Measurements from ENCODE around the gene SH3BGR.
"Not testable (repeated sequence)": the region's sequence is repeated elsewhere in the genome, so short reads cannot be mapped to it uniquely, and the experiment has no call there.

SH3BGR gene

GRCh38 chr21:39451332-39452206, at the start of gene SH3BGR:
SH3BGR (plus strand) TSS chr21:39451970; CDS start chr21:39452097, 127 bp downstream.
- DNase-seq, result no peak

GRCh38 chr21:39406065-39406464, 45.7 kb upstream of the SH3BGR start:
- no peak for DNase-seq

GRCh38 chr21:39419204-39419603, 32.6 kb upstream of the SH3BGR start:
- DNase-seq, result not testable (repeated sequence)

GRCh38 chr21:39422527-39423241, 29.1 kb upstream of the SH3BGR start:
- no peak for DNase-seq

GRCh38 chr21:39429445-39429844, 22.3 kb upstream of the SH3BGR start:
- no peak for DNase-seq

GRCh38 chr21:39430016-39430415, 21.8 kb upstream of the SH3BGR start:
- no peak for DNase-seq

- no peak for DNase-seq
Observed at GRCh38 chr21:39430457-39430856, 21.3 kb upstream of the SH3BGR start.

- DNase-seq, result no peak
Observed at GRCh38 chr21:39430954-39431353, 20.8 kb upstream of the SH3BGR start.

- no peak for DNase-seq
Observed at GRCh38 chr21:39434950-39435349, 16.8 kb upstream of the SH3BGR start.

GRCh38 chr21:39439232-39439631, 12.5 kb upstream of the SH3BGR start:
- DNase-seq, result no peak

GRCh38 chr21:39441502-39442475, 10.0 kb upstream of the SH3BGR start:
- peak in 1 of 2 donors; percentile 11 for DNase-seq

GRCh38 chr21:39444421-39445180, 7.2 kb upstream of the SH3BGR start:
- no peak for DNase-seq

GRCh38 chr21:39445321-39446269, 6.2 kb upstream of the SH3BGR start, which contains the start of gene LCA5L:
LCA5L (minus strand) TSS chr21:39445778; CDS start chr21:39428493, 17,285 bp downstream.
- DNase-seq, result peak; percentile 87 to 91

- no peak for DNase-seq
Observed at GRCh38 chr21:39447264-39447663, 4.5 kb upstream of the SH3BGR start.

- DNase-seq, result no peak
Observed at GRCh38 chr21:39452207-39452969, 618 bp downstream of the SH3BGR start.

GRCh38 chr21:39452970-39453342, 1.2 kb downstream of the SH3BGR start:
- DNase-seq, result no peak

- no peak for DNase-seq
Observed at GRCh38 chr21:39453571-39454179, 1.9 kb downstream of the SH3BGR start.

- no peak for DNase-seq
Observed at GRCh38 chr21:39454949-39455668, 3.3 kb downstream of the SH3BGR start.

GRCh38 chr21:39456665-39457064, 4.9 kb downstream of the SH3BGR start:
- DNase-seq, result no peak

Measured in stimulated activated CD4-positive, alpha-beta T cell treated with anti-CD3 and anti-CD28 coated beads, Interleukin-2, amount 100 ng/mL, for 48 hours (primary cell).